H1 (cell line): ENCODE measurements around the gene SSTR5. TPM values are rescaled to one million over a fixed set of nuclear protein-coding genes. Genes with fewer than 3 reads are reported as not detected.
A peak's percentile ranks its signal among the peaks of the same experiment; 100 is the strongest.

Source experiments
- CTCF ChIA-PET: fragments of 300-600 bp; sonication (Branson Sonifier 250); formaldehyde crosslinking; loops from one replicate; lab custom pipeline; 2021; ENCODE audit not compliant: partially characterized antibody; lab: Charles Lee
- POLR2A ChIA-PET: fragments of 300-600 bp; sonication (Branson Sonifier 250); formaldehyde crosslinking; loops from one replicate; lab custom pipeline; 2021; ENCODE audit warnings: inconsistent platforms; ENCODE audit not compliant: partially characterized antibody; lab: Charles Lee
- DNase-seq, 2 experiments: peaks; one replicate each; pipeline versions ENCODE4 v3.0.0 to v3.0.0-alpha.2; 2010 to 2022; ENCODE audit warnings: low spot score in 2 of 2, low read depth in 1 of 2, mixed read lengths in 1 of 2
- FAIRE-seq: peaks from 2 replicates; lab custom pipeline; 2011; peaks lifted over from hg19 to GRCh38; lab: Jason Lieb, UNC
- H2AFZ ChIP-seq: 2 replicates; pipeline ENCODE4 v1.8.1; 2012; ENCODE audit warnings: low read length, inconsistent platforms
- H2AK5ac ChIP-seq: 2 replicates; pipeline ENCODE4 v1.6.1; 2013; ENCODE audit warnings: low read depth, low read length
- H2BK120ac ChIP-seq: replicated peaks from 2 replicates; pipeline ENCODE3; 2013; ENCODE audit warnings: low read depth, low read length, inconsistent platforms
- H2BK12ac ChIP-seq: 2 replicates; pipeline ENCODE4 v1.6.1; 2013; ENCODE audit warnings: low read depth, low read length
- H2BK15ac ChIP-seq: 2 replicates; pipeline ENCODE4 v1.6.1; 2013; ENCODE audit warnings: low read length
- H2BK20ac ChIP-seq: 2 replicates; pipeline ENCODE4 v1.6.1; 2013; ENCODE audit warnings: low read length
- H2BK5ac ChIP-seq: 2 replicates; pipeline ENCODE4 v1.6.1; 2013; ENCODE audit warnings: low read depth, low read length
- H3K14ac ChIP-seq: 2 replicates; pipeline ENCODE4 v1.6.1; 2013; ENCODE audit warnings: inconsistent platforms; ENCODE audit not compliant: insufficient read length
- H3K18ac ChIP-seq: 2 replicates; pipeline ENCODE4 v1.6.1; 2013; ENCODE audit warnings: low read length; ENCODE audit errors: extremely low read depth
- H3K23ac ChIP-seq: 2 replicates; pipeline ENCODE4 v1.6.1; 2013; ENCODE audit warnings: inconsistent platforms; ENCODE audit not compliant: insufficient read length
- H3K23me2 ChIP-seq: 2 replicates; pipeline ENCODE4 v1.6.1; 2013; ENCODE audit warnings: low read depth, low read length
- H3K27ac ChIP-seq: 2 replicates; pipeline ENCODE4 v1.6.1; 2011; ENCODE audit warnings: low read depth, low read length, inconsistent platforms
- H3K27me3 ChIP-seq, 4 experiments: replicated peaks in 1 of 4; 1 replicate in 1 of 4; 2 replicates in 3 of 4; pipeline versions ENCODE4 v1.6.1 to v1.8.1; 2011 to 2013; ENCODE audit warnings: low read length in 3 of 4, mild to moderate bottlenecking in 3 of 4, inconsistent platforms in 2 of 4, mixed read lengths in 2 of 4, moderate library complexity in 1 of 4; ENCODE audit not compliant: control insufficient read depth in 3 of 4, insufficient read depth in 3 of 4; ENCODE audit errors: extremely low read depth in 1 of 4
- H3K36me3 ChIP-seq, 4 experiments: 2 replicates each; pipeline versions ENCODE4 v1.6.1 to v1.8.1; 2011 to 2013; ENCODE audit warnings: mild to moderate bottlenecking in 4 of 4, low read length in 3 of 4, moderate library complexity in 2 of 4, control low read depth in 1 of 4, inconsistent platforms in 1 of 4; ENCODE audit not compliant: insufficient read depth in 4 of 4, control insufficient read depth in 2 of 4
- H3K4ac ChIP-seq: replicated peaks from 2 replicates; pipeline ENCODE3; 2013; ENCODE audit warnings: low read length, low read depth, mixed read lengths, inconsistent platforms; ENCODE audit not compliant: insufficient read length
- H3K4me1 ChIP-seq, 4 experiments: replicated peaks in 1 of 4; 1 replicate in 1 of 4; 2 replicates in 3 of 4; pipeline versions ENCODE4 v1.6.1 to v1.8.1; 2011 to 2013; ENCODE audit warnings: low read length in 3 of 4, inconsistent platforms in 2 of 4, mixed read lengths in 1 of 4; ENCODE audit not compliant: insufficient read depth in 4 of 4, control insufficient read depth in 3 of 4
- H3K4me2 ChIP-seq, 2 experiments: 2 replicates each; pipeline versions ENCODE4 v1.6.1 to v1.8.1; 2011 to 2013; ENCODE audit warnings: low read depth in 2 of 2, low read length in 2 of 2, control low read depth in 1 of 2, inconsistent platforms in 1 of 2, mild to moderate bottlenecking in 1 of 2; ENCODE audit not compliant: insufficient read depth in 1 of 2
- H3K4me3 ChIP-seq, 4 experiments: fragments of 200-600, 300-600 bp in 1 of 4; sonication (generic), shearing (Covaris generic), sonication (Bioruptor Twin) in 1 of 4; 2 replicates each; pipeline versions ENCODE4 v1.5.1 to v1.8.1; 2011 to 2016; ENCODE audit warnings: low read length in 4 of 4, low read depth in 3 of 4, control low read depth in 2 of 4, inconsistent platforms in 2 of 4, mild to moderate bottlenecking in 2 of 4, mixed read lengths in 1 of 4, moderate library complexity in 1 of 4; ENCODE audit not compliant: insufficient read depth in 2 of 4; ENCODE audit errors: extremely low read depth in 1 of 4
- H3K56ac ChIP-seq: replicated peaks from 2 replicates; pipeline ENCODE3; 2013; ENCODE audit warnings: low read depth, mild to moderate bottlenecking, mixed read lengths, low read length, inconsistent platforms; ENCODE audit not compliant: insufficient read length
- H3K79me1 ChIP-seq: 2 replicates; pipeline ENCODE4 v1.6.1; 2013; ENCODE audit warnings: low read depth, low read length, control low read depth
- H3K79me2 ChIP-seq, 2 experiments: 2 replicates each; pipeline versions ENCODE4 v1.6.1 to v1.8.1; 2012 to 2013; ENCODE audit warnings: low read length in 2 of 2, mild to moderate bottlenecking in 2 of 2, inconsistent platforms in 1 of 2; ENCODE audit not compliant: insufficient read depth in 2 of 2, control insufficient read depth in 1 of 2
- H3K9ac ChIP-seq, 4 experiments: replicated peaks in 1 of 4; 1 replicate in 1 of 4; 2 replicates in 3 of 4; pipeline versions ENCODE4 v1.6.1 to v1.8.1; 2011 to 2013; ENCODE audit warnings: low read depth in 3 of 4, low read length in 3 of 4, control low read depth in 2 of 4, mild to moderate bottlenecking in 2 of 4, moderate library complexity in 2 of 4, inconsistent platforms in 1 of 4; ENCODE audit errors: extremely low read depth in 1 of 4
- H3K9me3 ChIP-seq, 2 experiments: 2 replicates each; pipeline versions ENCODE4 v1.6.1 to v1.8.1; 2012 to 2013; ENCODE audit warnings: mild to moderate bottlenecking in 2 of 2, moderate library complexity in 2 of 2, control low read depth in 1 of 2, inconsistent platforms in 1 of 2, low read depth in 1 of 2, low read length in 1 of 2, mixed read lengths in 1 of 2; ENCODE audit not compliant: insufficient read depth in 2 of 2
- H4K20me1 ChIP-seq, 2 experiments: replicated peaks in 1 of 2; 2 replicates each; pipeline versions ENCODE3 to v1.8.1; 2011 to 2013; ENCODE audit warnings: inconsistent platforms in 2 of 2, low read length in 2 of 2, mild to moderate bottlenecking in 1 of 2; ENCODE audit not compliant: insufficient read depth in 2 of 2, control insufficient read depth in 1 of 2
- H4K5ac ChIP-seq: 2 replicates; pipeline ENCODE4 v1.6.1; 2013; ENCODE audit warnings: low read length, low read depth, mixed read lengths, inconsistent platforms; ENCODE audit not compliant: insufficient read length
- H4K8ac ChIP-seq: 2 replicates; pipeline ENCODE4 v1.8.0; 2013; ENCODE audit warnings: mild to moderate bottlenecking, moderate library complexity, low read length, inconsistent platforms; ENCODE audit not compliant: insufficient read depth; ENCODE audit errors: extremely low read depth
- H4K91ac ChIP-seq: replicated peaks from 2 replicates; pipeline ENCODE3; 2013; ENCODE audit warnings: low read length, mixed read lengths, inconsistent platforms; ENCODE audit not compliant: insufficient read length
- ASH2L ChIP-seq: fragments of 200-600, 300-600 bp; sonication (generic); IDR thresholded peaks from one replicate; pipeline ENCODE4 v1.7.1; 2017; ENCODE audit warnings: low read length
- CBX8 ChIP-seq: fragments of 300-800, 300-1000 bp; sonication (generic); IDR thresholded peaks from 2 replicates; pipeline ENCODE4 v1.7.1; 2016; ENCODE audit warnings: low read depth, low read length, borderline replicate concordance
- CHD1 ChIP-seq: IDR thresholded peaks from 2 replicates; pipeline ENCODE4 v1.6.1; 2012; ENCODE audit warnings: low read depth, low read length, improper control_type of control experiment
- CTCF ChIP-seq, 3 experiments: IDR thresholded peaks; 1 replicate in 2 of 3; 2 replicates in 1 of 3; pipeline versions ENCODE4 v1.5.1 to v1.6.1; 2011; ENCODE audit warnings: low read length in 3 of 3, mild to moderate bottlenecking in 3 of 3, inconsistent platforms in 2 of 3, low read depth in 1 of 3, moderate library complexity in 1 of 3; ENCODE audit not compliant: insufficient read depth in 1 of 3; ENCODE audit errors: control extremely low read depth in 1 of 3
- E2F6 ChIP-seq: IDR thresholded peaks from 2 replicates; pipeline ENCODE4 v1.6.1; 2012; ENCODE audit warnings: inconsistent platforms
- EZH2 ChIP-seq: fragments of 200-600 bp; sonication (generic); IDR thresholded peaks from 2 replicates; pipeline ENCODE4 v1.7.1; 2012; ENCODE audit warnings: low read depth, mild to moderate bottlenecking, moderate library complexity, low read length, inconsistent platforms; ENCODE audit not compliant: severe bottlenecking
- HDAC6 ChIP-seq: IDR thresholded peaks from one replicate; pipeline ENCODE4 v1.7.1; 2012; ENCODE audit warnings: low read depth, mild to moderate bottlenecking, inconsistent platforms, low read length, moderate library complexity
- TAF7 ChIP-seq: optimal IDR thresholded peaks from 2 replicates; pipeline ENCODE3; 2011; ENCODE audit warnings: low read depth, mild to moderate bottlenecking, inconsistent platforms, low read length, moderate library complexity, borderline replicate concordance
- WGBS, 2 experiments: shearing (Covaris generic) in 1 of 2; methylation state at CpG; one replicate each; pipeline versions ENCODE4 v1.1.6 to v1.1.7; 2013 to 2015; ENCODE audit warnings: low lambda C conversion rate in 2 of 2, mixed read lengths in 2 of 2, inconsistent platforms in 1 of 2, low coverage in 1 of 2, missing lambda C conversion rate in 1 of 2; ENCODE audit not compliant: insufficient replicate concordance in 2 of 2, insufficient coverage in 1 of 2, insufficient read length in 1 of 2; ENCODE audit errors: extremely low coverage in 1 of 2, missing lambda C conversion rate in 1 of 2; 5-methylcytosine and 5-hydroxymethylcytosine counted together
- polyA plus RNA-seq, 7 experiments: library from polyadenylated mRNA; depleted of rRNA in 3 of 7; stranded (reverse) in 5 of 7; unstranded in 2 of 7; fragments of >200 nt in 5 of 7; fragments of 200-250 nt in 2 of 7; gene quantifications; 1 replicate in 5 of 7; 2 replicates in 1 of 7; 4 replicates in 1 of 7; pipeline versions ENCODE4 v1.2.1 to v1.2.3, GENCODE V29; 2011 to 2013; ENCODE audit warnings: missing spikeins in 2 of 7, mixed read lengths in 2 of 7
- total RNA-seq: library from RNA; stranded (reverse); fragmentation: NEBNext Ultra II Directional; extraction: Animal tissue kit (Norgen Biotek cat#: 25700); gene quantifications from 2 replicates; pipeline ENCODE4 v1.2.1, GENCODE V29; 2021
- TF ChIP-seq, protein P1 (sequence below): IDR thresholded peaks from 2 replicates; pipeline ENCODE4 v1.6.1; 2012; ENCODE audit warnings: inconsistent platforms

The SSTR5 gene
- total and polyA plus RNA-seq, 2 of the 8 experiments (the other 6 are each of a cell fraction or from before 2014, with no cell fraction given), result 0.56 to 0.60 TPM

DNA sequence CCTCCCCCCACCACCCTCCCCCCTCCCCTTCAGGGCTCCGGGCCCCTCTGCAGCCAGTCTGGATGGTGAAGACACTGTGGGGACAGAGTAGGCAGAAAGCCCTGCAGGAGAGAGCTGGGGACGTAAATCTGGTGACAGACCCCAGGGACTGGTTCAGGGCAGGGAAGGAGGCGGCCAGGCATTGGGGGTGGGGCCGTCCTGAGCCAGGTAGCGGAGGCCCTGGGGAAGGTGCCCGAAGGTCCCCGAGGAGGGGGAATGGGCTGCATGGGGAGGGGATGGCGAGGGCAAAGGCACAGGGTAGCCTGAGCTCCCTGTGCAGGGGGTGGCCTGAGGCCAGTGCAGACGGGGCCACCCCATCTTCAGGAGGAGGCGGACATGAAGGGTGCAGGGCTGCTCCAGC is 54.0 kb downstream of the SSTR5 start:
- peak overlapping the region; percentile 45; the same call in 1 of the 2 replicates for H4K8ac ChIP-seq
- CTCF ChIA-PET, result interaction anchor here (0.6 to 2.6 kb wide), 5 partner anchors 20 to 67 kb away, joined by 3 to 9 read pairs (median 3); no protein-coding TSS in a partner anchor
- TF ChIP-seq CTCF (IDR thresholded peaks at IDR 0.05; ENCODE audit: control extremely low read depth in 1 of 3, insufficient read depth in 1 of 3, low read depth in 1 of 3, low read length in 3 of 3), result no peak
- TF ChIP-seq, protein P1, sequence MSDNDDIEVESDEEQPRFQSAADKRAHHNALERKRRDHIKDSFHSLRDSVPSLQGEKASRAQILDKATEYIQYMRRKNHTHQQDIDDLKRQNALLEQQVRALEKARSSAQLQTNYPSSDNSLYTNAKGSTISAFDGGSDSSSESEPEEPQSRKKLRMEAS, result no peak
- no peak for TF ChIP-seq E2F6
- no peak for TF ChIP-seq TAF7
- no peak for TF ChIP-seq HDAC6
- TF ChIP-seq CBX8, result no peak
- TF ChIP-seq ASH2L, result no peak
- no peak for TF ChIP-seq EZH2
- no peak for TF ChIP-seq CHD1

More for the DNA sequence above, 54.0 kb downstream of the SSTR5 start:
- Histone ChIP-seq H3K36me3 (no peaks in the 10 kb centered on the region), H3K18ac (peak overlapping the region; percentile 48; the same call in 1 of the 2 replicates), H4K20me1 (no peaks in the 10 kb centered on the region), H3K9me3 (no peaks in the 10 kb centered on the region), H3K4ac (no peak overlapping the region), H3K4me2 (no peak overlapping the region), H3K27ac (no peak overlapping the region), H3K4me3 (no peak overlapping the region), H2AFZ (no peak overlapping the region), H3K9ac (no peak overlapping the region), H2BK12ac (no peak overlapping the region), H3K79me2 (no peaks in the 10 kb centered on the region), H2AK5ac (no peak overlapping the region), H3K79me1 (no peaks in the 10 kb centered on the region), H3K23me2 (no peaks in the 10 kb centered on the region), H3K23ac (no peak overlapping the region), H3K4me1 (peaks cover 0 to 6% (median 0%) of the 10 kb centered on the region in 4 experiments; a peak in 2 of 7 replicates), H2BK15ac (0 out of 2 replicates have a peak overlapping the region, but pooled peaks have one; percentile 46), H2BK5ac (no peak overlapping the region), H4K5ac (no peak overlapping the region), H2BK20ac (no peak overlapping the region), H3K56ac (no peak overlapping the region), H4K91ac (no peak overlapping the region), H2BK120ac (no peak overlapping the region), H3K27me3 (no peaks in the 10 kb centered on the region), H3K14ac (no peak overlapping the region)
- FAIRE-seq, result no peak
- 79% methylated on average over 5 of the region's 10 CpGs; no CpG with 5 or more reads in 1 of the 2 experiments for WGBS, 2 experiments
- DNase-seq, result no peak
- POLR2A ChIA-PET, result interaction anchor here (0.9 kb wide), 1 partner anchor 25 kb away, joined by 3 read pairs; no protein-coding TSS in a partner anchor
